Fibroblast of lung (primary cell): ENCODE measurements around the gene CTBP1. TPM values are rescaled to one million over a fixed set of nuclear protein-coding genes. Genes with fewer than 3 reads are reported as not detected.

Source experiments
- DNase-seq, 2 donors: peaks; one replicate each; pipeline versions ENCODE4 v3.0.0 to v3.0.0-alpha.2; 2010; ENCODE audit warnings: low read depth in 2 of 2
- H2AFZ ChIP-seq: 2 replicates; pipeline ENCODE4 v1.5.1; 2012; ENCODE audit warnings: low read length, control low read depth, inconsistent platforms
- H3K27ac ChIP-seq: 2 replicates; pipeline ENCODE4 v1.5.1; 2011; ENCODE audit warnings: low read length, control low read depth; ENCODE audit not compliant: insufficient read depth
- H3K27me3 ChIP-seq: 2 replicates; pipeline ENCODE4 v1.5.1; 2011; ENCODE audit warnings: mild to moderate bottlenecking, low read length; ENCODE audit not compliant: control insufficient read depth, insufficient read depth
- H3K36me3 ChIP-seq: 2 replicates; pipeline ENCODE4 v1.5.1; 2011; ENCODE audit warnings: low read length; ENCODE audit not compliant: control insufficient read depth, insufficient read depth
- H3K4me1 ChIP-seq: 2 replicates; pipeline ENCODE4 v1.5.1; 2011; ENCODE audit warnings: low read length; ENCODE audit not compliant: control insufficient read depth, insufficient read depth; ENCODE audit errors: extremely low read depth
- H3K4me2 ChIP-seq: 2 replicates; pipeline ENCODE4 v1.5.1; 2011; ENCODE audit warnings: low read length, control low read depth; ENCODE audit not compliant: insufficient read depth; ENCODE audit errors: extremely low read depth
- H3K4me3 ChIP-seq, 4 experiments: fragments of 200-600 bp in 1 of 4; sonication (generic) in 1 of 4; replicated peaks in 1 of 4; 2 replicates each; pipeline ENCODE4 v1.5.1; 2011 to 2016; ENCODE audit warnings: low read length in 4 of 4, low read depth in 3 of 4, mild to moderate bottlenecking in 3 of 4, control low read depth in 2 of 4, inconsistent platforms in 1 of 4, mixed read lengths in 1 of 4; ENCODE audit not compliant: insufficient read depth in 1 of 4; ENCODE audit errors: control extremely low read depth in 1 of 4
- H3K79me2 ChIP-seq: 2 replicates; pipeline ENCODE4 v1.5.1; 2012; ENCODE audit warnings: mild to moderate bottlenecking, low read length, inconsistent platforms; ENCODE audit not compliant: control insufficient read depth, insufficient read depth
- H3K9ac ChIP-seq: 2 replicates; pipeline ENCODE4 v1.5.1; 2011; ENCODE audit warnings: mild to moderate bottlenecking, low read length, control low read depth; ENCODE audit not compliant: insufficient read depth
- H3K9me3 ChIP-seq: 2 replicates; pipeline ENCODE4 v1.5.1; 2012; ENCODE audit warnings: low read depth, low read length; ENCODE audit not compliant: control insufficient read depth, insufficient read depth
- H4K20me1 ChIP-seq: 2 replicates; pipeline ENCODE4 v1.5.1; 2011; ENCODE audit warnings: low read length; ENCODE audit not compliant: control insufficient read depth, insufficient read depth; ENCODE audit errors: extremely low read depth
- CTCF ChIP-seq, 2 donors: IDR thresholded peaks in 1 of 2; conservative IDR thresholded peaks in 1 of 2; 1 replicate in 1 of 2; 2 replicates in 1 of 2; pipeline ENCODE4 v1.5.1; 2011 to 2012; ENCODE audit warnings: low read length in 2 of 2, control low read depth in 1 of 2, inconsistent platforms in 1 of 2, low read depth in 1 of 2, mild to moderate bottlenecking in 1 of 2
- EZH2 ChIP-seq: IDR thresholded peaks from 2 replicates; pipeline ENCODE4 v1.5.1; 2012; ENCODE audit warnings: low read length, control low read depth, mild to moderate bottlenecking; ENCODE audit errors: missing control alignments
- polyA plus RNA-seq, 2 donors: library from polyadenylated mRNA; depleted of rRNA in 1 of 2; stranded (reverse) in 1 of 2; unstranded in 1 of 2; fragments of >200 nt; gene quantifications; 2 replicates each; pipeline ENCODE4 v1.2.1, GENCODE V29; 2011 to 2012; ENCODE audit warnings: missing spikeins in 1 of 2
- total RNA-seq: library from RNA; depleted of rRNA; stranded (reverse); fragments of >200 nt; gene quantifications from 2 replicates; pipeline ENCODE4 v1.2.1, GENCODE V29; 2014

CTBP1 gene
- total and polyA plus RNA-seq, 2 donors (not counting 1 experiment from before 2014, with no cell fraction given), result 78.2 to 249 TPM

DNA sequence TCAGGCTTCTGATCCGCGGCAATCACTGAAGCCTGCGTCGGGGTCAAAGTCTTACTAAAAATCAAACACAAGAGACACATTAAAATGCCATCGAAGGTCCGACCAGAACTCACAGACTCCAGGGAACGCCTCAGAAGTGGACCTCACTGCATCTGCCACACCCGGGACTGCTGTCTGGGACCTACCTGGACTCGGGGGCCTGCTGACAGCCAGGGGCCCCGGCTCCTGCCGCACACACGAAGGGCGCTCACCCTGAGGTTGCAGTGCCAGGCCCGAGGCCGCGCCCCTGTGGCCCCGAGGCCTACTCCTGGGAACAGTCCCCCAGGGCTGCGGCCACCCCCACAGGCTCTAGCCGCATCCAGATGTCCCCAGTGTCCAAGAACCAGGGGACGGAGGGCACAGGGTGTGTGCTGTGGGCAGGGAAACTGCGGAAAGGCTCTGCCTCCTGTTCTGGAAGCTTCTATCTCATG is 7.4 kb downstream of the CTBP1 start:
- Histone ChIP-seq H3K4me2 (no peak overlapping the region), H4K20me1 (no peaks in the 10 kb centered on the region), H3K9me3 (no peaks in the 10 kb centered on the region), H3K36me3 (peaks cover 36% of the 10 kb centered on the region), H2AFZ (no peak overlapping the region), H3K4me3 (no peak overlapping the region), H3K27ac (no peak overlapping the region), H3K4me1 (peaks cover 9% of the 10 kb centered on the region), H3K27me3 (no peaks in the 10 kb centered on the region), H3K9ac (no peak overlapping the region), H3K79me2 (peaks cover 84% of the 10 kb centered on the region)
- DNase-seq, result no peak
- TF ChIP-seq CTCF (conservative IDR thresholded peaks at IDR 0.05 in 1 of 2, IDR thresholded peaks at IDR 0.05 in 1 of 2; ENCODE audit: low read depth in 1 of 2, low read length in 2 of 2), result no peak
- TF ChIP-seq EZH2, result no peak

GRCh38 chr4:1240721-1241465 is 8.0 kb downstream of the CTBP1 start:
- Histone ChIP-seq H3K4me1 (peaks cover 5% of the 10 kb centered on the region), H3K36me3 (peaks cover 35% of the 10 kb centered on the region), H3K4me3 (no peak overlapping the region), H4K20me1 (no peaks in the 10 kb centered on the region), H3K27me3 (no peaks in the 10 kb centered on the region), H2AFZ (no peak overlapping the region), H3K79me2 (peaks cover 80% of the 10 kb centered on the region), H3K9me3 (no peaks in the 10 kb centered on the region), H3K4me2 (no peak overlapping the region), H3K27ac (no peak overlapping the region), H3K9ac (no peak overlapping the region)
- no peak for DNase-seq
- TF ChIP-seq EZH2, result no peak
- TF ChIP-seq CTCF (conservative IDR thresholded peaks at IDR 0.05 in 1 of 2, IDR thresholded peaks at IDR 0.05 in 1 of 2; ENCODE audit: low read depth in 1 of 2, low read length in 2 of 2), result no peak

- Histone ChIP-seq H3K9ac (no peak overlapping the region), H3K36me3 (peaks cover 43% of the 10 kb centered on the region), H3K79me2 (peaks cover 77% of the 10 kb centered on the region), H4K20me1 (no peaks in the 10 kb centered on the region), H3K4me1 (peaks cover 5% of the 10 kb centered on the region), H2AFZ (no peak overlapping the region), H3K9me3 (no peaks in the 10 kb centered on the region), H3K4me3 (no peak overlapping the region), H3K27me3 (no peaks in the 10 kb centered on the region), H3K27ac (no peak overlapping the region), H3K4me2 (no peak overlapping the region)
- no peak for DNase-seq
- TF ChIP-seq CTCF (conservative IDR thresholded peaks at IDR 0.05 in 1 of 2, IDR thresholded peaks at IDR 0.05 in 1 of 2; ENCODE audit: low read depth in 1 of 2, low read length in 2 of 2), result no peak
- TF ChIP-seq EZH2, result no peak
Observed at GRCh38 chr4:1239950-1240307, 9.0 kb downstream of the CTBP1 start.
